ENCODE data around the gene CHEK1.
A peak's percentile ranks its signal among the peaks of the same experiment; 100 is the strongest.

CHEK1 gene

GRCh38 chr11:125626288-125626950 is 1.5 kb downstream of the CHEK1 start:
- peak; percentile 22 for DNase-seq (ENCODE audit: low spot score)

GRCh38 chr11:125627236-125627910 is 2.4 kb downstream of the CHEK1 start:
- DNase-seq (ENCODE audit: low spot score), result no peak

- no peak for DNase-seq (ENCODE audit: low spot score)
These were observed 12.9 kb downstream of the CHEK1 start for GRCh38 chr11:125637840-125638239.

GRCh38 chr11:125638315-125638714 is 13.4 kb downstream of the CHEK1 start:
- no peak for DNase-seq (ENCODE audit: low spot score)

- no peak for DNase-seq (ENCODE audit: low spot score)
These were observed 20.9 kb downstream of the CHEK1 start for GRCh38 chr11:125645871-125646270.

GRCh38 chr11:125649465-125650166 is 24.7 kb downstream of the CHEK1 start:
- DNase-seq (ENCODE audit: low spot score), result no peak

- no peak for DNase-seq (ENCODE audit: low spot score)
These were observed 37.7 kb downstream of the CHEK1 start for GRCh38 chr11:125662689-125663088.

GRCh38 chr11:125663910-125664309 is 38.9 kb downstream of the CHEK1 start:
- DNase-seq (ENCODE audit: low spot score), result no peak

GRCh38 chr11:125667151-125667550 is 42.2 kb downstream of the CHEK1 start:
- no peak for DNase-seq (ENCODE audit: low spot score)

GRCh38 chr11:125670172-125670571 is 45.2 kb downstream of the CHEK1 start:
- DNase-seq (ENCODE audit: low spot score), result no peak

- DNase-seq (ENCODE audit: low spot score), result no peak
These were observed 46.6 kb downstream of the CHEK1 start for GRCh38 chr11:125671561-125671960.

- no peak for DNase-seq (ENCODE audit: low spot score)
These were observed 49.2 kb downstream of the CHEK1 start for GRCh38 chr11:125674210-125674609.

- no peak for DNase-seq (ENCODE audit: low spot score)
These were observed 50.2 kb downstream of the CHEK1 start for GRCh38 chr11:125675196-125675595.

- no peak for DNase-seq (ENCODE audit: low spot score)
These were observed 54.4 kb downstream of the CHEK1 start for GRCh38 chr11:125679397-125679796.

- DNase-seq (ENCODE audit: low spot score), result no peak
These were observed 54.9 kb downstream of the CHEK1 start for GRCh38 chr11:125679837-125680236.

- DNase-seq (ENCODE audit: low spot score), result no peak
These were observed 55.8 kb downstream of the CHEK1 start, which contains the start of gene ACRV1 for GRCh38 chr11:125680747-125681146. TSS of gene ACRV1 (minus strand) at chr11:125680847. CDS start at chr11:125680780, 67 bp downstream.

GRCh38 chr11:125685228-125685627 is 60.3 kb downstream of the CHEK1 start:
- DNase-seq (ENCODE audit: low spot score), result no peak

- no peak for DNase-seq (ENCODE audit: low spot score)
These were observed 63.1 kb downstream of the CHEK1 start for GRCh38 chr11:125688066-125688465.

- no peak for DNase-seq (ENCODE audit: low spot score)
These were observed 63.7 kb downstream of the CHEK1 start for GRCh38 chr11:125688632-125689031.

- DNase-seq (ENCODE audit: low spot score), result no peak
These were observed 64.4 kb downstream of the CHEK1 start for GRCh38 chr11:125689274-125689859.

GRCh38 chr11:125690006-125690405 is 65.0 kb downstream of the CHEK1 start:
- no peak for DNase-seq (ENCODE audit: low spot score)

GRCh38 chr11:125692887-125693286 is 67.9 kb downstream of the CHEK1 start:
- no peak for DNase-seq (ENCODE audit: low spot score)

- DNase-seq (ENCODE audit: low spot score), result no peak
These were observed 70.0 kb downstream of the CHEK1 start for GRCh38 chr11:125694951-125695350.

Data from CD4-positive, alpha-beta T cell treated with Interleukin-6 at 100 ng/mL for 8 hours (primary cell).